ENCODE data around the gene BFSP1.

DNA sequence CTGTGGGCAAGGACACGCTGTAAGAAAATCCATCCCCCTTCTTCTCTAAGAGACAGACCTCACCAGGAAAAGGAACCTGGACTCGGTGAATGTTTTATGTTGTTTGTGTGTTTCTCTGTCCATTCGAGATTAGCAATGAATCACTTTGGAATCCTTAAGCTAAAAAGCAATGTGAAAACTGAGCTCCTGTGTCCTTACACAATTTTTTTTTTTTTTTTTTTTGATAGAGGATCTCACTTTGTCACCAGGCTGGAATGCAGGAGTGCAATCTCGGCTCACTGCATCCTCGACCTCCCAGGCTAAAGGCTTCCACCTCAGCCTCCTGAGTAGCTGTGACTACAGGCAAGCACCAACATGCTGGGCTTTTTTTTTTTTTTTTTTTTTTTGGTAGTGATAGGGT, 32.1 kb downstream of the BFSP1 start:
- TF ChIP-seq PATZ1 (CRISPR knock-in tag; IDR thresholded peaks at IDR 0.05; ENCODE audit: borderline replicate concordance) (no peak), ZFP30 (CRISPR knock-in tag; IDR thresholded peaks at IDR 0.05) (no peak), ESRRG (CRISPR knock-in tag; IDR thresholded peaks at IDR 0.05) (no peak)
- TF ChIP-seq, protein P1, sequence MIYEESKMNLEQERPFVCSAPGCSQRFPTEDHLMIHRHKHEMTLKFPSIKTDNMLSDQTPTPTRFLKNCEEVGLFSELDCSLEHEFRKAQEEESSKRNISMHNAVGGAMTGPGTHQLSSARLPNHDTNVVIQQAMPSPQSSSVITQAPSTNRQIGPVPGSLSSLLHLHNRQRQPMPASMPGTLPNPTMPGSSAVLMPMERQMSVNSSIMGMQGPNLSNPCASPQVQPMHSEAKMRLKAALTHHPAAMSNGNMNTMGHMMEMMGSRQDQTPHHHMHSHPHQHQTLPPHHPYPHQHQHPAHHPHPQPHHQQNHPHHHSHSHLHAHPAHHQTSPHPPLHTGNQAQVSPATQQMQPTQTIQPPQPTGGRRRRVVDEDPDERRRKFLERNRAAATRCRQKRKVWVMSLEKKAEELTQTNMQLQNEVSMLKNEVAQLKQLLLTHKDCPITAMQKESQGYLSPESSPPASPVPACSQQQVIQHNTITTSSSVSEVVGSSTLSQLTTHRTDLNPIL (CRISPR knock-in tag; IDR thresholded peaks at IDR 0.05; ENCODE audit: low read depth): no peak

All from SK-N-SH treated with all-trans-retinoic acid at 6 μM for 48 hours (cell line).